K562 (cell line): ENCODE data around the gene H2BK1. TPM values are rescaled to one million over a fixed set of nuclear protein-coding genes. Genes with fewer than 3 reads are reported as not detected.

ENCODE experiments used
- ADNP ChIP-seq: fragments of 200-800 bp; sonication (Bioruptor generic); IDR thresholded peaks from 2 replicates; pipeline ENCODE4 v1.6.1; 2016; ENCODE audit warnings: missing genetic modification characterization, missing compliant biosample characterization
- ATF6 ChIP-seq: sonication (generic); formaldehyde crosslinking; IDR thresholded peaks from 2 replicates; pipeline ENCODE4 v1.4.0; 2020; ENCODE audit warnings: mild to moderate bottlenecking, missing genetic modification reagents
- ELF1 ChIP-seq: fragments of 200-800 bp; sonication (Bioruptor generic); IDR thresholded peaks from 2 replicates; pipeline ENCODE4 v1.6.1; 2016; ENCODE audit warnings: missing genetic modification characterization, missing compliant biosample characterization
- MTA3 ChIP-seq: fragments of 450-650 bp; formaldehyde crosslinking; IDR thresholded peaks from 2 replicates; pipeline ENCODE4 v1.6.1; 2017; ENCODE audit warnings: mild to moderate bottlenecking, borderline replicate concordance
- NONO ChIP-seq, 2 experiments: fragments of 200-400 bp in 1 of 2; fragments of 450-650 bp in 1 of 2; formaldehyde crosslinking in 1 of 2; IDR thresholded peaks; 2 replicates each; pipeline ENCODE4 v1.6.1; 2017; ENCODE audit warnings: low read depth in 2 of 2, mild to moderate bottlenecking in 2 of 2, moderate library complexity in 2 of 2, low read length in 1 of 2
- SMARCA4 ChIP-seq: fragments of 450-650 bp; IDR thresholded peaks from 2 replicates; pipeline ENCODE4 v1.6.1; 2016
- SMARCE1 ChIP-seq: fragments of 450-650 bp; IDR thresholded peaks from 2 replicates; pipeline ENCODE4 v1.7.1; 2016; ENCODE audit warnings: mild to moderate bottlenecking
- SNIP1 ChIP-seq: fragments of 450-650 bp; IDR thresholded peaks from 2 replicates; pipeline ENCODE4 v1.7.1; 2017; ENCODE audit warnings: low read depth, mild to moderate bottlenecking
- TCFL5 ChIP-seq: fragments of 250-450 bp; sonication (Bioruptor Pico); conservative IDR thresholded peaks from 2 replicates; pipeline ENCODE4 v1.6.1; 2021; ENCODE audit warnings: mild to moderate bottlenecking, moderate library complexity, matching md5 sums
- TEAD1 ChIP-seq, 2 experiments: fragments of 450-650 bp in 1 of 2; sonication (generic) in 1 of 2; formaldehyde crosslinking; IDR thresholded peaks; 2 replicates each; pipeline versions ENCODE4 v1.4.0 to v1.8.0; 2020 to 2022; ENCODE audit warnings: mild to moderate bottlenecking in 2 of 2, missing genetic modification reagents in 1 of 2
- THRAP3 ChIP-seq: fragments of 450-650 bp; IDR thresholded peaks from 2 replicates; pipeline ENCODE4 v1.6.1; 2016; ENCODE audit warnings: mild to moderate bottlenecking, inconsistent platforms, borderline replicate concordance
- TOE1 ChIP-seq, 2 experiments: fragments of 450-650 bp in 1 of 2; sonication (generic) in 1 of 2; formaldehyde crosslinking in 1 of 2; IDR thresholded peaks; 2 replicates each; pipeline versions ENCODE4 v1.7.1 to v1.8.0; 2016 to 2022; ENCODE audit warnings: borderline replicate concordance in 2 of 2, mild to moderate bottlenecking in 2 of 2, antibody characterized with exemption in 1 of 2, inconsistent platforms in 1 of 2, low read depth in 1 of 2, missing genetic modification reagents in 1 of 2, moderate library complexity in 1 of 2
- ZBTB12 ChIP-seq: fragments of 250-450 bp; sonication (Bioruptor Pico); IDR thresholded peaks from 2 replicates; pipeline ENCODE4 v1.4.0; 2020
- ZBTB7A ChIP-seq: IDR thresholded peaks from 2 replicates; pipeline ENCODE4 v1.6.1; 2011; ENCODE audit warnings: low read depth, mild to moderate bottlenecking, low read length, moderate library complexity, borderline replicate concordance; ENCODE audit not compliant: control insufficient read depth
- ZNF134 ChIP-seq: fragments of 250-450 bp; sonication (Bioruptor Pico); conservative IDR thresholded peaks from 2 replicates; pipeline ENCODE4 v1.4.0; 2020
- ZNF184 ChIP-seq: sonication (generic); formaldehyde crosslinking; IDR thresholded peaks from 2 replicates; pipeline ENCODE4 v1.5.0; 2020; ENCODE audit warnings: missing genetic modification reagents
- polyA plus RNA-seq, 8 experiments: library from polyadenylated mRNA; depleted of rRNA in 4 of 8; stranded (reverse) in 5 of 8; unstranded in 3 of 8; fragments of >200 nt; fragmentation: Nextera tagmentation in 2 of 8; fragmentation: Illumina TruSeq in 1 of 8; extraction: Ambion mirVana in 2 of 8; extraction: Trizol in 1 of 8; gene quantifications; 2 replicates each; pipeline versions ENCODE4 v1.2.1 to v1.2.3, GENCODE V29; 2011 to 2014; ENCODE audit warnings: inconsistent platforms in 1 of 8, missing spikeins in 1 of 8
- total RNA-seq, 7 experiments: library from RNA; depleted of rRNA in 6 of 7; stranded (reverse); fragments of >200 nt in 6 of 7; fragmentation: Illumina TruSeq in 2 of 7; extraction: Trizol in 2 of 7; gene quantifications; 2 replicates each; pipeline versions ENCODE4 v1.2.1 to v1.2.3, GENCODE V29; 2011 to 2021; ENCODE audit warnings: low replicate concordance in 1 of 7
- TF ChIP-seq, protein P1 (sequence below): sonication (generic); formaldehyde crosslinking; IDR thresholded peaks from 2 replicates; pipeline ENCODE4 v1.8.0; 2022; ENCODE audit warnings: missing genetic modification reagents, mild to moderate bottlenecking, borderline replicate concordance
- TF ChIP-seq, protein P2 (sequence below): sonication (generic); formaldehyde crosslinking; IDR thresholded peaks from 2 replicates; pipeline ENCODE4 v1.8.1; 2023; ENCODE audit warnings: missing genetic modification reagents, mild to moderate bottlenecking, borderline replicate concordance

The H2BK1 gene
- total and polyA plus RNA-seq, 9 of the 15 experiments (the other 6 are each of a cell fraction or from before 2014, with no cell fraction given), result not detected

GRCh38 chr7:151226560-151226874, 16.2 kb upstream of the H2BK1 start (continued):
- TF ChIP-seq ATF6 (CRISPR knock-in tag) (0 out of 2 replicates have a peak, but pooled peaks have one; percentile 2), TOE1 (IDR thresholded peaks at IDR 0.05; ENCODE audit: borderline replicate concordance) (no peak), TOE1 (CRISPR knock-in tag; IDR thresholded peaks at IDR 0.05; ENCODE audit: borderline replicate concordance, low read depth) (0 out of 2 replicates have a peak, but pooled peaks have one; percentile 27), NONO (IDR thresholded peaks at IDR 0.05; ENCODE audit: low read depth in 2 of 2, low read length in 1 of 2) (no peak), ADNP (no peak), TCFL5 (CRISPR knock-in tag) (no peak), TEAD1 (CRISPR knock-in tag; IDR thresholded peaks at IDR 0.05) (0 out of 4 replicates have a peak, but pooled peaks of 1 of the 2 experiments have one; percentile 54), ZBTB12 (CRISPR knock-in tag) (no peak), SMARCE1 (0 out of 2 replicates have a peak, but pooled peaks have one; percentile 45), SMARCA4 (peak; percentile 54), ZNF134 (CRISPR knock-in tag) (no peak), THRAP3 (no peak), MTA3 (no peak), ZNF184 (no peak), ZBTB7A (0 out of 2 replicates have a peak, but pooled peaks have one; percentile 13), SNIP1 (no peak), ELF1 (no peak)
- TF ChIP-seq, protein P1, sequence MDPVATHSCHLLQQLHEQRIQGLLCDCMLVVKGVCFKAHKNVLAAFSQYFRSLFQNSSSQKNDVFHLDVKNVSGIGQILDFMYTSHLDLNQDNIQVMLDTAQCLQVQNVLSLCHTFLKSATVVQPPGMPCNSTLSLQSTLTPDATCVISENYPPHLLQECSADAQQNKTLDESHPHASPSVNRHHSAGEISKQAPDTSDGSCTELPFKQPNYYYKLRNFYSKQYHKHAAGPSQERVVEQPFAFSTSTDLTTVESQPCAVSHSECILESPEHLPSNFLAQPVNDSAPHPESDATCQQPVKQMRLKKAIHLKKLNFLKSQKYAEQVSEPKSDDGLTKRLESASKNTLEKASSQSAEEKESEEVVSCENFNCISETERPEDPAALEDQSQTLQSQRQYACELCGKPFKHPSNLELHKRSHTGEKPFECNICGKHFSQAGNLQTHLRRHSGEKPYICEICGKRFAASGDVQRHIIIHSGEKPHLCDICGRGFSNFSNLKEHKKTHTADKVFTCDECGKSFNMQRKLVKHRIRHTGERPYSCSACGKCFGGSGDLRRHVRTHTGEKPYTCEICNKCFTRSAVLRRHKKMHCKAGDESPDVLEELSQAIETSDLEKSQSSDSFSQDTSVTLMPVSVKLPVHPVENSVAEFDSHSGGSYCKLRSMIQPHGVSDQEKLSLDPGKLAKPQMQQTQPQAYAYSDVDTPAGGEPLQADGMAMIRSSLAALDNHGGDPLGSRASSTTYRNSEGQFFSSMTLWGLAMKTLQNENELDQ (CRISPR knock-in tag), result 0 out of 2 replicates have a peak, but pooled peaks have one; percentile 13
- TF ChIP-seq, protein P2, sequence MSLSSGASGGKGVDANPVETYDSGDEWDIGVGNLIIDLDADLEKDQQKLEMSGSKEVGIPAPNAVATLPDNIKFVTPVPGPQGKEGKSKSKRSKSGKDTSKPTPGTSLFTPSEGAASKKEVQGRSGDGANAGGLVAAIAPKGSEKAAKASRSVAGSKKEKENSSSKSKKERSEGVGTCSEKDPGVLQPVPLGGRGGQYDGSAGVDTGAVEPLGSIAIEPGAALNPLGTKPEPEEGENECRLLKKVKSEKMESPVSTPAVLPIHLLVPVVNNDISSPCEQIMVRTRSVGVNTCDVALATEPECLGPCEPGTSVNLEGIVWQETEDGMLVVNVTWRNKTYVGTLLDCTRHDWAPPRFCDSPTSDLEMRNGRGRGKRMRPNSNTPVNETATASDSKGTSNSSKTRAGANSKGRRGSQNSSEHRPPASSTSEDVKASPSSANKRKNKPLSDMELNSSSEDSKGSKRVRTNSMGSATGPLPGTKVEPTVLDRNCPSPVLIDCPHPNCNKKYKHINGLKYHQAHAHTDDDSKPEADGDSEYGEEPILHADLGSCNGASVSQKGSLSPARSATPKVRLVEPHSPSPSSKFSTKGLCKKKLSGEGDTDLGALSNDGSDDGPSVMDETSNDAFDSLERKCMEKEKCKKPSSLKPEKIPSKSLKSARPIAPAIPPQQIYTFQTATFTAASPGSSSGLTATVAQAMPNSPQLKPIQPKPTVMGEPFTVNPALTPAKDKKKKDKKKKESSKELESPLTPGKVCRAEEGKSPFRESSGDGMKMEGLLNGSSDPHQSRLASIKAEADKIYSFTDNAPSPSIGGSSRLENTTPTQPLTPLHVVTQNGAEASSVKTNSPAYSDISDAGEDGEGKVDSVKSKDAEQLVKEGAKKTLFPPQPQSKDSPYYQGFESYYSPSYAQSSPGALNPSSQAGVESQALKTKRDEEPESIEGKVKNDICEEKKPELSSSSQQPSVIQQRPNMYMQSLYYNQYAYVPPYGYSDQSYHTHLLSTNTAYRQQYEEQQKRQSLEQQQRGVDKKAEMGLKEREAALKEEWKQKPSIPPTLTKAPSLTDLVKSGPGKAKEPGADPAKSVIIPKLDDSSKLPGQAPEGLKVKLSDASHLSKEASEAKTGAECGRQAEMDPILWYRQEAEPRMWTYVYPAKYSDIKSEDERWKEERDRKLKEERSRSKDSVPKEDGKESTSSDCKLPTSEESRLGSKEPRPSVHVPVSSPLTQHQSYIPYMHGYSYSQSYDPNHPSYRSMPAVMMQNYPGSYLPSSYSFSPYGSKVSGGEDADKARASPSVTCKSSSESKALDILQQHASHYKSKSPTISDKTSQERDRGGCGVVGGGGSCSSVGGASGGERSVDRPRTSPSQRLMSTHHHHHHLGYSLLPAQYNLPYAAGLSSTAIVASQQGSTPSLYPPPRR, result peak; percentile 33; the same call in 1 of the 2 replicates
